ENCODE data around the gene RBM26.

DNA sequence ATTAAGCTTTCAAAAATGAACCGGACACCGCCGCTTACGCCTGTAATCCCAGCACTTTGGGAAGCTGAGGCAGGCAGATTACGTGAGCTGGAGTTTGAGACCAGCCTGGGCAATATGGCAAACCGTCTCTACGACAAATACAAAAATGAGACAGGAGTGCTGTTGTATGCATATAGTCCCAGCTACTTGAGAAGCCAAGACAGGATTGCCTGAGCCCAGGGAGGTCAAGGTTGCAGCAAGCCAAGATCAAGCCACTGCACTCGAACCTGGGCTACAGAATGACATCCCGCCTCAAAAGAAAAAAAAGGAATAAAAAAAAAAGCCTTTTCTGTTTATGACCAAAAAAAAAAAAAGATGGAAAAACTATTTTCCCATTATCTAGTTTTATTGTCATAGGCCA lies 96.4 kb downstream of the RBM26 start:
- no peak for TF ChIP-seq CTCF (IDR thresholded peaks at IDR 0.05)
- no peak for TF ChIP-seq EP300 (IDR thresholded peaks at IDR 0.05)
